Lower lobe of right lung (tissue), 2 donors: ENCODE results near the gene COPS7B. TPM values are rescaled to one million over a fixed set of nuclear protein-coding genes. Genes with fewer than 3 reads are reported as not detected.

Experiments used
- ATAC-seq, 2 donors: fragments of 200-7000 bp; cut with Tn5 transposase; one replicate each; pipeline ENCODE4 v1.9.1; 2020 to 2022; ENCODE audit warnings: mild to moderate bottlenecking in 2 of 2, moderate library complexity in 2 of 2
- DNase-seq: peaks from one replicate; pipeline ENCODE4 v3.0.0-alpha.2; 2020
- H3K27ac ChIP-seq: fragments of 200-600 bp; one replicate; pipeline ENCODE4 v1.8.0; 2022
- H3K27me3 ChIP-seq: fragments of 200-600 bp; one replicate; pipeline ENCODE4 v1.8.0; 2022; ENCODE audit warnings: low read depth
- H3K36me3 ChIP-seq: fragments of 200-600 bp; one replicate; pipeline ENCODE4 v1.8.0; 2022; ENCODE audit warnings: mild to moderate bottlenecking
- H3K4me1 ChIP-seq: fragments of 200-600 bp; one replicate; pipeline ENCODE4 v1.8.0; 2022
- H3K4me3 ChIP-seq: fragments of 200-600 bp; one replicate; pipeline ENCODE4 v1.8.0; 2022; ENCODE audit warnings: mild to moderate bottlenecking
- H3K9me3 ChIP-seq: fragments of 200-600 bp; one replicate; pipeline ENCODE4 v1.8.0; 2022
- CTCF ChIP-seq: fragments of 200-600 bp; IDR thresholded peaks from one replicate; pipeline ENCODE4 v1.8.0; 2022; ENCODE audit warnings: antibody characterized with exemption, mild to moderate bottlenecking
- intact Hi-C: fragments of 100-400 bp; cut with DNase I; formaldehyde crosslinking; loops from one replicate; pipeline ENCODE4 v1.11.0; 2022
- total RNA-seq: library from RNA; stranded (reverse); fragmentation: NEBNext Ultra II Directional; extraction: Animal tissue kit (Norgen Biotek cat#: 25700); gene quantifications from one replicate; pipeline ENCODE4 v1.2.1, GENCODE V29; 2021
- donor health status: DM: no; HTN: yes; CAD: no; lungs with severe emphysema.

The COPS7B gene
- total RNA-seq, 1 donor from 2014 or later: 31.2 TPM

DNA sequence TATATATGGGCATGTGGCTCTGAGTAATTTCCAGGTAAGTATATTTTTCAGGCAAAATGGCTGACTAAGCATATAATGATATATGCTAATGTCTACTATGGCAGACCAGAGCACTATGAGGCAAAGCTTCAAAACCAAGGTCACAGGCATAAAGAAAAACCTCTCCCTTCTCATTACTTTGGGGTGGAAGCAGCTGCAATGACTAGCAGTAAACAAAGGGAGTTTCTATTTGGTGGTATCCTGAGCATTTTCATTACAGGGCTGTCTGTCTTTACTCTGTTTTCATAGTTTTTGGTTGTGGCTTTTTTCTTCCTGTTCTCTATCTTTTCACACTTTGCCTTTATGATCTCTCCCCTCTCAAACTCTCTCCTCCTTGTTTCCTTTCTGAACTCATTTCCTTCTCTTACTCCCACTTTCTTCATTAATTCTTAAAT lies 20.7 kb upstream of the COPS7B start:
- Histone ChIP-seq H3K4me3 (no peak overlapping the region), H3K4me1 (no peaks in the 10 kb centered on the region), H3K9me3 (no peaks in the 10 kb centered on the region), H3K27me3 (no peaks in the 10 kb centered on the region), H3K27ac (no peak overlapping the region), H3K36me3 (no peaks in the 10 kb centered on the region)
- DNase-seq (no peak), ATAC-seq (no peak)
- no peak for TF ChIP-seq CTCF
- intact Hi-C loops: no loop called here

GRCh38 chr2:231769170-231770136 lies 16.8 kb upstream of the COPS7B start:
- Histone ChIP-seq H3K27ac (no peak overlapping the region), H3K9me3 (no peaks in the 10 kb centered on the region), H3K4me1 (no peaks in the 10 kb centered on the region), H3K4me3 (no peak overlapping the region), H3K36me3 (no peaks in the 10 kb centered on the region), H3K27me3 (no peaks in the 10 kb centered on the region)
- no peak for ATAC-seq
- TF ChIP-seq CTCF: no peak
- intact Hi-C loops: no loop called here
- no peak for DNase-seq

GRCh38 chr2:231780123-231780908 lies 5.9 kb upstream of the COPS7B start:
- H3K4me3 ChIP-seq: peak overlapping the region; percentile 93
- H3K27me3 ChIP-seq: no peaks in the 10 kb centered on the region
- peaks cover 41% of the 10 kb centered on the region for H3K4me1 ChIP-seq
- no peaks in the 10 kb centered on the region for H3K9me3 ChIP-seq
- ATAC-seq (no peak), DNase-seq (no peak)
- intact Hi-C loops: no loop called here
- peak overlapping the region; percentile 83 for H3K27ac ChIP-seq
- H3K36me3 ChIP-seq: no peaks in the 10 kb centered on the region
- TF ChIP-seq CTCF: no peak

- H3K4me3 ChIP-seq: peak within 1 kb of the TSS; percentile 93
- intact Hi-C loops: no loop called here
- H3K9me3 ChIP-seq: no peaks in the 10 kb centered on the region
- DNase-seq: peak; percentile 96
- H3K27me3 ChIP-seq: no peaks in the 10 kb centered on the region
- peaks cover 47% of the 10 kb centered on the region for H3K4me1 ChIP-seq
- no peaks in the 10 kb centered on the region for H3K36me3 ChIP-seq
- ATAC-seq: peak; percentile 97 to 99
- H3K27ac ChIP-seq: peak within 1 kb of the TSS; percentile 83
- no peak for TF ChIP-seq CTCF
Observed at GRCh38 chr2:231780909-231781797, 5.1 kb upstream of the COPS7B start, which contains the start of gene PDE6D. TSS of gene PDE6D (minus strand) at chr2:231781282. CDS start at chr2:231781114, 168 bp downstream.
